Activated CD8-positive, alpha-beta memory T cell treated with anti-CD3 and anti-CD28 coated beads for 36 hours (primary cell): Measurements from ENCODE around the gene MET. TPM values are rescaled to one million over a fixed set of nuclear protein-coding genes. Genes with fewer than 3 reads are reported as not detected.
"Not testable (repeated sequence)": the region's sequence is repeated elsewhere in the genome, so short reads cannot be mapped to it uniquely, and the experiment has no call there.

Experiments used
- CTCF ChIA-PET: fragments of 350-600 bp; sonication (Branson Sonifier 250); formaldehyde crosslinking; loops from one replicate; lab custom pipeline; 2021; ENCODE audit warnings: antibody characterized with exemption; lab: Charles Lee
- POLR2A ChIA-PET: fragments of 350-600 bp; sonication (Branson Sonifier 250); formaldehyde crosslinking; loops from one replicate; lab custom pipeline; 2021; ENCODE audit warnings: antibody characterized with exemption; lab: Charles Lee
- total RNA-seq, 2 experiments: library from RNA; stranded (reverse); gene quantifications; one replicate each; pipeline ENCODE4 v1.2.3, GENCODE V29; 2021

MET gene
- total RNA-seq, 2 experiments from 2014 or later = 2.4 to 2.8 TPM

- CTCF ChIA-PET = interaction anchor here (1.3 kb wide), 1 partner anchor 144 kb away, joined by 3 read pairs; no protein-coding TSS in a partner anchor
- POLR2A ChIA-PET = no interaction called here
Observed at GRCh38 chr7:116739307-116739706, 67.3 kb downstream of the MET start.

- CTCF ChIA-PET = interaction anchor here (1.3 kb wide), 1 partner anchor 145 kb away, joined by 3 read pairs; no protein-coding TSS in a partner anchor
Observed at GRCh38 chr7:116740231-116740630, 68.2 kb downstream of the MET start.

DNA sequence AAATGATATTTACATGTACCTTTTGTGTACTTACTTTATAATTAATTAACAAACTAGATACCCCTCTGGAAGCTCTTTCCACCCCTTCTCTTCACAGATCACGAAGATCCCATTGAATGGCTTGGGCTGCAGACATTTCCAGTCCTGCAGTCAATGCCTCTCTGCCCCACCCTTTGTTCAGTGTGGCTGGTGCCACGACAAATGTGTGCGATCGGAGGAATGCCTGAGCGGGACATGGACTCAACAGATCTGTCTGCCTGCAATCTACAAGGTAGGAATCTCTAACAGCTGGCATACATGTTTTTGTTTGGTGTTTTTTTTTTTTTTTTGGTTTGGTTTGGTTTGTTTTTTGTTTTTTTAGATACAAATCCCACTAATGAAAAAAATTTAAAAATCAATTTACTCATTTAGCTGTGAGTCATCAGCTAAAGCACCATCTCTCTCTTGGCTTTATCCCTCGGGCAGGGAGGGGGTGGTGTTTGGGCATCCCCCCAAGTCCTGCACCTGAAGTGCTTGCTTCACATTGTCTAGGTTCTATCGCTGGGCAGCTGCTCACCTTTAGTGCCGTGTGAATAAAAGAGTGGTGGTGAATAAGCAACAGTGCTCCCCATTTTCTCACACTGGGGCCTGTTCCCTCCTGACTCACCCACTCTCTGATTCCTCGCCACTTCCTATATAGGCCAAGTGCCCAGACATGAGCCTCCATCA is 68.9 kb downstream of the MET start:
- ChIA-PET POLR2A (no interaction called here), CTCF (no interaction called here)

More at GRCh38 chr7:116740231-116740630, 68.2 kb downstream of the MET start:
- POLR2A ChIA-PET = no interaction called here

DNA sequence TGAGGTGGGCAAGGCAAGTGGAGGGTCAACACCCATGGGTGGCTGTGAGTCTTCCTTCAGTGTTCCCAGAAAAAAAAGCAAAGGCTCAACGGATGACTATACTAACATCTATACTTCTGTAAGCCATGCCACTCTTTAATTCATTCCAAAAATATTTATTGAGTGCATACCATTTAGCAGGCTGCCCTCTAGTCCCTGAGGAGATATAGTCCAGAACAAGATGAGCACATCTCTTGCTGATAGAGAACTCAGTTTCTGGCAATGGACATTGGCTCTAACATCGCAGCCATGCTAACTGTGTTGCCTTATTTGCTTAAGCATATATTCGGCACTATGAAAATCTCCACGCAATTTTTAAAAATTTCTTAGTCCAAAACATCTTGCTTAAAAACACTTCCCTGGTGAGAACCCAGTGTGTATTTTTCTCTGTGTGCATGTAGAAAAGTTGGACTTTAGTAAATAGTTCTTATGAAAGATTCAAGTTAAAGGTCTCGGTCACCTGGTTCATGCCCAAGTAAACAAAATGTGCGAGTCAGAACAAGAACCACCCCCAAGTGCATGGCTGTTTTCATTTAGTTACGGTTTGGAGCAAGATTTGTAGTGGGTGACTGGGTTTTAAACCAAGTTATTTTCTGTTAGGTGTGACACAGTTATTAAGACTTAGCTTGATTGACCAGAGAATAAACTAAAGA is 69.8 kb downstream of the MET start:
- ChIA-PET CTCF (no interaction called here), POLR2A (no interaction called here)

- POLR2A ChIA-PET = no interaction called here
- CTCF ChIA-PET = no interaction called here
Observed at GRCh38 chr7:116742641-116743040, 70.6 kb downstream of the MET start.

DNA sequence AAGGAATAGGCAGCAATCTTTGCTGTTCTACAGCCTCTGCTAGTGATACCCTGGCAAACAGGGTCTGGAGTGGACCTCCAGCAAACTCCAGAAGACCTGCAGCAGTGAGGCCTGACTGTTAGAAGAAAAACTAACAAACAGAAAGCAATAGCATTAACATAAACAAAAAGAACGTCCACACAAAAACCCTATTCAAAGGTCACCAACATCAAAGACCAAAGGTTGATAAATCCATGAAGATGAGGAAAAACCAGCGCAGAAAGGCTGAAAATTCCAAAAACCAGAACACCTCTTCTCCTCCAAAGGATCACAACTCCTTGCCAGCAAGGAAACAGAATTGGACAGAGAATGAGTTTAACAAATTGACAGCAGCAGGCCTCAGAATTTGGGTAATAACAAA is 71.8 kb downstream of the MET start:
- POLR2A ChIA-PET, CTCF ChIA-PET: not testable (repeated sequence)

DNA sequence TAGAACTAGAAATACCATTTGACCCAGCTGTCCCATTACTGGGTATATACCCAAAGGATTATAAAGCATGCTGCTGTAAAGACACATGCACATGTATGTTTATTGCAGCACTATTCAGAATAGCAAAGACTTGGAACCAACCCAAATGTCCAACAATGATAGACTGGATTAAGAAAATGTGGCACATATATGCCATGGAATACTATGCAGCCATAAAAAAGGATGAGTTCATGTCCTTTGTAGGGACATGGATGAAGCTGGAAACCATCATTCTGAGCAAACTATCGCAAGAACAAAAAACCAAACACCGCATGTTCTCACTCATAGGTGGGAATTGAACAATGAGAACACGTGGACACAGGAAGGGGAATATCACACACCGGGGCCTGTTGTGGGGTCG is 74.4 kb downstream of the MET start:
- POLR2A ChIA-PET, CTCF ChIA-PET: not testable (repeated sequence)

GRCh38 chr7:116751070-116751469 is 79.1 kb downstream of the MET start:
- POLR2A ChIA-PET, CTCF ChIA-PET: not testable (repeated sequence)

- ChIA-PET POLR2A (no interaction called here), CTCF (no interaction called here)
Observed at GRCh38 chr7:116752305-116753074, 80.5 kb downstream of the MET start.

DNA sequence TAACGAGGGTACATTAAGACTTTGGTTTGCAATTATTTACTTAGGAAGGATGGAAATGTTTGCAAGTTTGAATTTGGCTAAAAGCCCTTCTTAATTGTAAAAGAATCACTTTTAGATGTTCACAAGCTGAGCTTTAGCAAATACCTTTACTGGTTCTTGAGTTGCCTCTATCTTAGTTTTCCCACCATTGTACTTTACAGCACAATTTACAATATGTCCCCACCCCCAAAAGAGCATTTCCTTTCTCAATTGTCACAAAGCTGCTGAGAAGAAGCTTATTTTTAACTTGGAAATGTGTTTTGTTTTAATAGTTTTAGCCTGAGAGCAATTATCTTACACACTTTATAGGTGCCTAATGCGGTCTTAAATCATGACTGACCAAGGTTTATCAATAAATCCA is 81.1 kb downstream of the MET start:
- CTCF ChIA-PET = no interaction called here
- POLR2A ChIA-PET = no interaction called here

- ChIA-PET CTCF (no interaction called here), POLR2A (no interaction called here)
Observed at GRCh38 chr7:116754186-116754585, 82.2 kb downstream of the MET start.

DNA sequence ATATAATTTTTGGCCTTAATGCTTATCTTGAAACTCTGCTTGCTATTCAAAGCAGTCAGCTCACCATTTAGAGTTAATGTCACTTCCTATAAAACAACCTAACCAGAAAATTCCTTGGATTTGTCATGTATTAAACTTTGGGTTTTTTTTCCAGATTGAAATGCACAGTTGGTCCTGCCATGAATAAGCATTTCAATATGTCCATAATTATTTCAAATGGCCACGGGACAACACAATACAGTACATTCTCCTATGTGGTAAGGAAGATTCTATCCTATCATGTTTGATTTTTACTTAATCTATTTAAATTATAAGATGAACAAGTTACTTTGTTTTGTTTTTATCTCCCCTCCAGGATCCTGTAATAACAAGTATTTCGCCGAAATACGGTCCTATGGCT is 85.3 kb downstream of the MET start:
- ChIA-PET CTCF (no interaction called here), POLR2A (no interaction called here)

GRCh38 chr7:116759642-116760041 is 87.6 kb downstream of the MET start:
- CTCF ChIA-PET, POLR2A ChIA-PET: not testable (repeated sequence)

DNA sequence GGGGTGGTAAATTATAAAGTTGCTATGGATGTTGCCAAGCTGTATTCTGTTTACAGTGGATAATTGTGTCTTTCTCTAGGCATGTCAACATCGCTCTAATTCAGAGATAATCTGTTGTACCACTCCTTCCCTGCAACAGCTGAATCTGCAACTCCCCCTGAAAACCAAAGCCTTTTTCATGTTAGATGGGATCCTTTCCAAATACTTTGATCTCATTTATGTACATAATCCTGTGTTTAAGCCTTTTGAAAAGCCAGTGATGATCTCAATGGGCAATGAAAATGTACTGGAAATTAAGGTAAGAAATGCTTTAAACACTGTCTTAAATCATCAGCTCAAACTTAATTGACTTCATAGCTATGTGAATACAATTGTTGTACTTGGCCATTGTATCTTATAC is 91.0 kb downstream of the MET start:
- CTCF ChIA-PET = no interaction called here

DNA sequence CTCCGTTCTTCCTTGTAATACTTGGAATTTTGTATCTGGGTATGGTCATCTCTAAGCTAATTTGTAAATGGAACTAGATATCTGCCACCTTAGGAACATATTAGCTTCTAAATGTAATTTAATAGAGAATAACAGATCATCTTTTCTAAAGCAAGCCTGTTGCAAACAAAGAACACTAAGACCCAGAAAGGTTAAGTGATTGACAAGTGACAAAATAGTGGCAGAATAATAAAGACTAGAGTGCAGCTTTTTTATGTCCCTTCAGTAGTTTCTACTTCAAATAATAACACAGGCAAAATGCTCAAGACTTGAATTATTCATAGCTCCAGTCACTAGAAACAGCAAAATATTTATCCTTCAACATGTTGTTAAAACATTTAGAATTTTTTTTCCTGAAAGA is 91.7 kb downstream of the MET start:
- CTCF ChIA-PET = no interaction called here
- POLR2A ChIA-PET = no interaction called here

More for the DNA sequence above, 91.0 kb downstream of the MET start:
- POLR2A ChIA-PET = no interaction called here

DNA sequence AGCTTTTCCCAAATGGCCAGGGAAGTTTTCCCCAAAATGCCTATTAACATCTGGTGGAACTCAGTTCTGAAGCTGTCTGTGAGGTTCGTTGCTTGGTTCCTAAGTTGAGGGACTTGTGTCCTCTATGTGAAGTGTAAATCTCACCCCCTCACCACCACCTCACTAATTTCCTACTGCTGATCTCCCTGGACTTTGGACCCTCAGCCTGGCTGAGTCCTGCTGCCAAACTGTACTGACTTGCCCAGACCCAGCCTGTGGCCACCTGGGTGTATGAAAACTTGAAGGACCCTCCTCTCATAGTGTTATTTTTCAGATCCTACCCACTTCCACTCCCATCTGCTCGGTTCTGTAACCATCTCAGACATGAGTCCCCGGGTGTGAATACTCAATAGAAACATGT is 94.9 kb downstream of the MET start:
- ChIA-PET CTCF (no interaction called here), POLR2A (no interaction called here)

DNA sequence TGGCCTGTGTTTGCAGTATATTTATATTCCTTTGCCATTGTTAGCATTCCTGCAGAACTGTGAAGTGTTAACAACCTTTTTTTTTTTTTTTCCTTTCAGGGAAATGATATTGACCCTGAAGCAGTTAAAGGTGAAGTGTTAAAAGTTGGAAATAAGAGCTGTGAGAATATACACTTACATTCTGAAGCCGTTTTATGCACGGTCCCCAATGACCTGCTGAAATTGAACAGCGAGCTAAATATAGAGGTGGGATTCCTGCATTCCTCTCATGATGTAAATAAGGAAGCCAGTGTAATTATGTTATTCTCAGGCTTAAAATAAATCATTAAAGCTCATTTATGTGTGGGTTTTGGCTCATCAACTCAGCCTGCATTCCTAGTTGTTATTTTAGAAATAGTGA is 97.5 kb downstream of the MET start:
- POLR2A ChIA-PET = no interaction called here
- CTCF ChIA-PET = no interaction called here

- CTCF ChIA-PET = no interaction called here
- POLR2A ChIA-PET = no interaction called here
Observed at GRCh38 chr7:116770941-116771340, 98.9 kb downstream of the MET start.

GRCh38 chr7:116771640-116772039 is 99.6 kb downstream of the MET start:
- ChIA-PET CTCF (no interaction called here), POLR2A (no interaction called here)

DNA sequence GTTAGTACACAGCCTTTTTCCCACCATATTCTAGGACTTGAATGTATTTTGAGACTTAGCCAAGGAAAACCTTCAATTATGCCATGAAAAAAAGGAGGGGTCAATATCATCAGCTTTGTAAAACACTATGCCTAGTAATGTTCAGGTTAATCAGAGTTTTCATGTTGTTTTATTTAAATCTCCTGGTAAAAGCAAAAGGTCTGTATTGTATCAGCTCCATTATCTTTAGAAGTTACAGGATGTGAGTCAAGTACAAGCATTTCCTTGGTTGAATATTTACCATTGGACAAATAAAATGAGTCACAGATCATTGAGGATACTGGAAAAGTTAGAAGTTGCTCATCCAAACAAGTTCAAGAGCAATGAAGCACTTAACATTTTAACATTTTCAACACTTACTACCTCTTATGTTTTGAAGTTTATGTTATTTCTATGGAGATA is 100.4 kb downstream of the MET start:
- POLR2A ChIA-PET = no interaction called here
- CTCF ChIA-PET = no interaction called here
